K562 (cell line): Measurements from ENCODE around the gene TBX1. TPM values are rescaled to one million over a fixed set of nuclear protein-coding genes. Genes with fewer than 3 reads are reported as not detected.
A peak's percentile ranks its signal among the peaks of the same experiment; 100 is the strongest.

Experiments
- CCNT2 ChIP-seq: IDR thresholded peaks from 2 replicates; pipeline ENCODE4 v1.6.1; 2011; ENCODE audit warnings: borderline replicate concordance, low read depth, mild to moderate bottlenecking, moderate library complexity, mixed read lengths, low read length; ENCODE audit not compliant: insufficient read length; ENCODE audit errors: extremely low read depth
- CEBPG ChIP-seq, 3 experiments: fragments of 200-800 bp in 1 of 3; sonication (Bioruptor generic) in 1 of 3; sonication (generic) in 1 of 3; formaldehyde crosslinking in 1 of 3; IDR thresholded peaks in 2 of 3; conservative IDR thresholded peaks in 1 of 3; 2 replicates each; pipeline versions ENCODE4 v1.6.1 to v1.8.0; 2016 to 2022; ENCODE audit warnings: missing compliant biosample characterization in 2 of 3, missing genetic modification characterization in 2 of 3, mild to moderate bottlenecking in 1 of 3, missing genetic modification reagents in 1 of 3
- CHAMP1 ChIP-seq: fragments of 450-650 bp; IDR thresholded peaks from 2 replicates; pipeline ENCODE4 v1.6.1; 2016; ENCODE audit warnings: mild to moderate bottlenecking
- CHD2 ChIP-seq: IDR thresholded peaks from 2 replicates; pipeline ENCODE4 v1.6.1; 2011; ENCODE audit warnings: low read depth, low read length
- ELK1 ChIP-seq: sonication (generic); formaldehyde crosslinking; IDR thresholded peaks from 2 replicates; pipeline ENCODE4 v1.8.1; 2022; ENCODE audit warnings: missing genetic modification reagents
- ERF ChIP-seq: fragments of 450-650 bp; formaldehyde crosslinking; IDR thresholded peaks from 2 replicates; pipeline ENCODE4 v1.4.0; 2020; ENCODE audit warnings: mild to moderate bottlenecking, mixed read lengths
- GATAD2A ChIP-seq: fragments of 450-650 bp; IDR thresholded peaks from 2 replicates; pipeline ENCODE4 v1.6.1; 2017
- MEF2D ChIP-seq: conservative IDR thresholded peaks from 2 replicates; pipeline ENCODE4 v1.6.1; 2016; ENCODE audit warnings: low read depth, missing genetic modification characterization, missing compliant biosample characterization
- MYC ChIP-seq, 2 experiments: fragments of 250-450 bp in 1 of 2; sonication (Bioruptor Pico) in 1 of 2; IDR thresholded peaks; 2 replicates each; pipeline versions ENCODE4 v1.5.1 to v1.6.1; 2012 to 2021; ENCODE audit warnings: low read depth in 2 of 2, borderline replicate concordance in 1 of 2, improper control_type of control experiment in 1 of 2, low read length in 1 of 2, mild to moderate bottlenecking in 1 of 2, moderate library complexity in 1 of 2
- NR2C1 ChIP-seq, 2 experiments: fragments of 450-650 bp; IDR thresholded peaks; 2 replicates each; pipeline ENCODE4 v1.6.1; 2017; ENCODE audit warnings: mild to moderate bottlenecking in 2 of 2, antibody characterized with exemption in 1 of 2, inconsistent platforms in 1 of 2, missing compliant biosample characterization in 1 of 2, missing genetic modification characterization in 1 of 2
- PML ChIP-seq: IDR thresholded peaks from 2 replicates; pipeline ENCODE4 v1.6.1; 2012; ENCODE audit warnings: low read length, inconsistent platforms
- POLR2G ChIP-seq: fragments of 200-400 bp; formaldehyde crosslinking; IDR thresholded peaks from 2 replicates; pipeline ENCODE4 v1.6.1; 2017; ENCODE audit warnings: low read depth, mild to moderate bottlenecking, antibody characterized with exemption, low read length, moderate library complexity
- SRSF7 ChIP-seq: fragments of 200-400 bp; formaldehyde crosslinking; optimal IDR thresholded peaks from 2 replicates; pipeline ENCODE3; 2017; ENCODE audit warnings: mild to moderate bottlenecking, low read depth, low read length
- SUPT5H ChIP-seq: fragments of 450-650 bp; IDR thresholded peaks from 2 replicates; pipeline ENCODE4 v1.6.1; 2016
- YY1 ChIP-seq, 3 experiments: IDR thresholded peaks; 2 replicates each; pipeline ENCODE4 v1.6.1; 2011; ENCODE audit warnings: low read length in 2 of 3, mild to moderate bottlenecking in 2 of 3, moderate library complexity in 2 of 3, borderline replicate concordance in 1 of 3, control low read depth in 1 of 3, low read depth in 1 of 3; ENCODE audit not compliant: insufficient read depth in 3 of 3, insufficient replicate concordance in 2 of 3, control insufficient read depth in 1 of 3, insufficient read length in 1 of 3; ENCODE audit errors: extremely low read depth in 1 of 3
- ZNF354B ChIP-seq: fragments of 250-450 bp; sonication (Bioruptor Pico); IDR thresholded peaks from 2 replicates; pipeline ENCODE4 v1.4.0; 2020
- ZNF696 ChIP-seq: fragments of 250-450 bp; sonication (Bioruptor Pico); conservative IDR thresholded peaks from 2 replicates; pipeline ENCODE4 v1.4.0; 2020; ENCODE audit warnings: mild to moderate bottlenecking, moderate library complexity
- polyA plus RNA-seq, 8 experiments: library from polyadenylated mRNA; depleted of rRNA in 4 of 8; stranded (reverse) in 5 of 8; unstranded in 3 of 8; fragments of >200 nt; fragmentation: Nextera tagmentation in 2 of 8; fragmentation: Illumina TruSeq in 1 of 8; extraction: Ambion mirVana in 2 of 8; extraction: Trizol in 1 of 8; gene quantifications; 2 replicates each; pipeline versions ENCODE4 v1.2.1 to v1.2.3, GENCODE V29; 2011 to 2014; ENCODE audit warnings: inconsistent platforms in 1 of 8, missing spikeins in 1 of 8
- total RNA-seq, 7 experiments: library from RNA; depleted of rRNA in 6 of 7; stranded (reverse); fragments of >200 nt in 6 of 7; fragmentation: Illumina TruSeq in 2 of 7; extraction: Trizol in 2 of 7; gene quantifications; 2 replicates each; pipeline versions ENCODE4 v1.2.1 to v1.2.3, GENCODE V29; 2011 to 2021; ENCODE audit warnings: low replicate concordance in 1 of 7

Gene TBX1
- total and polyA plus RNA-seq, 9 of the 15 experiments (the other 6 are each of a cell fraction or from before 2014, with no cell fraction given): 0.07 to 35.0 (median 3.9) TPM

DNA sequence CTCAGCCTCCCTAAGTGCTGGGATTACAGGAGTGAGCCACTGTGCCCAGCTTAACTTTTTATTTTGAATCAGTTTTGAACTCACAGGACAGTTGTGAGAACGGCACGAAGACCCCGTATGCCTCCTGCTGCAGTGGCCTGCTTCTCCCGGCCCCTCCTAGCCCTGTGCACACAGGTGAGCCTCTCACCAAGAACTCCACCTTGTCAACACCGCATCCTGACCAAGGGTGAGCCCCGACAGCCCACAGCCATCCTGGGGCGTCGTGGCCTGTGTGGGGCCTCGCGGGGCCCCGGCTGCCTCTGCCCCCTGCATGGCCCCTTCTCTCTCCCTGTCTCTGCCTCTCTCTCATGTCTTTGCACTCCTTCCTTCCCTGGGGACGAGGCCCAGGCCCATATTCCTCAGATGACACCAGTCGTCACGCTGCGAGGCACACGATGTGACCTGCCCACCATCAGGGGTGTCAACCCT lies 55.3 kb downstream of the TBX1 start (continued):
- TF ChIP-seq NR2C1 (IDR thresholded peaks at IDR 0.05) (no peak), NR2C1 (tag; IDR thresholded peaks at IDR 0.05) (no peak; the same call in 1 of the 2 replicates), CCNT2 (peak; percentile 1), ZNF354B (CRISPR knock-in tag) (no peak), ELK1 (CRISPR knock-in tag) (no peak), POLR2G (0 out of 2 replicates have a peak, but pooled peaks have one; percentile 6), CHAMP1 (no peak), MYC (IDR thresholded peaks at IDR 0.05; ENCODE audit: low read depth, low read length) (no peak), MYC (CRISPR knock-in tag; IDR thresholded peaks at IDR 0.05; ENCODE audit: borderline replicate concordance, low read depth) (no peak), PML (no peak), SUPT5H (no peak), ZNF696 (CRISPR knock-in tag) (no peak), SRSF7 (no peak), GATAD2A (peak; percentile 62; the same call in 1 of the 2 replicates), CEBPG (CRISPR knock-in tag; IDR thresholded peaks at IDR 0.05) (no peak), CEBPG (tag; conservative IDR thresholded peaks at IDR 0.05 in 1 of 2, IDR thresholded peaks at IDR 0.05 in 1 of 2) (no peak), MEF2D (tag) (no peak), CHD2 (no peak), YY1 (IDR thresholded peaks at IDR 0.05; ENCODE audit: borderline replicate concordance in 1 of 3, control insufficient read depth in 1 of 3, extremely low read depth in 1 of 3, insufficient read depth in 3 of 3, insufficient read length in 1 of 3, insufficient replicate concordance in 2 of 3, low read depth in 1 of 3, low read length in 2 of 3) (no peak), ERF (CRISPR knock-in tag) (0 out of 2 replicates have a peak, but pooled peaks have one; percentile 8)
